A549 (cell line): ENCODE data around the gene TRIM29. TPM values are rescaled to one million over a fixed set of nuclear protein-coding genes. Genes with fewer than 3 reads are reported as not detected.

Experiments
- ATAC-seq, 2 experiments: fragments of 200-7000 bp in 1 of 2; fragments of >200 bp in 1 of 2; cut with Nextera tagmentation in 1 of 2; cut with Tn5 transposase in 1 of 2; 3 replicates each; pipeline versions ENCODE4 v1.8.0 to v1.9.1; 2018 to 2020; ENCODE audit warnings: mild to moderate bottlenecking in 1 of 2, moderate library complexity in 1 of 2
- CTCF ChIA-PET: fragments of 300-600 bp; sonication (Branson Sonifier 250); formaldehyde crosslinking; extraction: SDS; loops from one replicate; lab custom pipeline; 2021; ENCODE audit warnings: antibody characterized with exemption, inconsistent platforms; lab: Yijun Ruan, JAX
- POLR2A ChIA-PET: fragments of 350-600 bp; formaldehyde crosslinking; extraction: SDS; loops from one replicate; lab custom pipeline; 2021; ENCODE audit warnings: antibody characterized with exemption, inconsistent platforms; lab: Yijun Ruan, JAX
- DNase-seq, 2 experiments: peaks; one replicate each; pipeline versions ENCODE4 v3.0.0 to v3.0.0-alpha.2; 2011 to 2016; ENCODE audit warnings: low read depth in 1 of 2, low spot score in 1 of 2
- FAIRE-seq: peaks from 2 replicates; lab custom pipeline; 2011; peaks lifted over from hg19 to GRCh38; lab: Jason Lieb, UNC
- H3K27ac ChIP-seq, 2 experiments: fragments of >200 bp; sonication (Bioruptor Twin); formaldehyde crosslinking; 3 replicates each; pipeline ENCODE4 v1.5.1; 2016 to 2017
- H3K4me1 ChIP-seq: fragments of >200 bp; sonication (Bioruptor Twin); formaldehyde crosslinking; 3 replicates; pipeline ENCODE4 v1.6.1; 2016
- H3K4me2 ChIP-seq: fragments of >200 bp; sonication (Bioruptor Twin); formaldehyde crosslinking; 3 replicates; pipeline ENCODE4 v1.6.1; 2016
- H3K4me3 ChIP-seq: fragments of >200 bp; sonication (Bioruptor Twin); formaldehyde crosslinking; 3 replicates; pipeline ENCODE4 v1.5.1; 2016
- H3K9me3 ChIP-seq: fragments of >200 bp; sonication (Bioruptor Twin); formaldehyde crosslinking; 3 replicates; pipeline ENCODE4 v1.6.1; 2016
- BCL3 ChIP-seq: fragments of >200 bp; sonication (Bioruptor Twin); formaldehyde crosslinking; IDR thresholded peaks from 3 replicates; pipeline ENCODE4 v1.6.1; 2016
- BHLHE40 ChIP-seq: IDR thresholded peaks from 2 replicates; pipeline ENCODE4 v1.6.1; 2012; ENCODE audit warnings: low read depth, low read length, inconsistent platforms
- CHD2 ChIP-seq: fragments of 150-350 bp; IDR thresholded peaks from 2 replicates; pipeline ENCODE4 v1.6.1; 2014; ENCODE audit warnings: low read length; ENCODE audit not compliant: partially characterized antibody
- FOXS1 ChIP-seq: fragments of 250-450 bp; sonication (Bioruptor Pico); IDR thresholded peaks from 2 replicates; pipeline ENCODE4 v1.5.0; 2020; ENCODE audit warnings: mild to moderate bottlenecking, moderate library complexity
- GATA3 ChIP-seq: IDR thresholded peaks from 2 replicates; pipeline ENCODE4 v1.6.1; 2012; ENCODE audit warnings: borderline replicate concordance
- HDAC2 ChIP-seq: fragments of 200-600 bp; sonication (generic); IDR thresholded peaks from 2 replicates; pipeline ENCODE4 v1.6.1; 2016
- JUN ChIP-seq, 2 experiments: fragments of >200 bp; sonication (Bioruptor Twin); formaldehyde crosslinking; IDR thresholded peaks; 2 replicates in 1 of 2; 3 replicates in 1 of 2; pipeline ENCODE4 v1.6.1; 2016 to 2017
- KDM5A ChIP-seq: fragments of 200-600 bp; sonication (generic); IDR thresholded peaks from 2 replicates; pipeline ENCODE4 v1.6.1; 2016; ENCODE audit warnings: antibody characterized with exemption, mild to moderate bottlenecking
- MYC ChIP-seq: IDR thresholded peaks from 2 replicates; pipeline ENCODE4 v1.6.1; 2012; ENCODE audit warnings: mild to moderate bottlenecking, inconsistent platforms, low read length, improper control_type of control experiment, borderline replicate concordance
- NR3C1 ChIP-seq: fragments of >200 bp; sonication (Bioruptor Twin); formaldehyde crosslinking; IDR thresholded peaks from 3 replicates; pipeline ENCODE4 v1.6.1; 2017
- PHF8 ChIP-seq: fragments of 200-600 bp; sonication (generic); IDR thresholded peaks from 2 replicates; pipeline ENCODE4 v1.6.1; 2016; ENCODE audit warnings: low read depth, mild to moderate bottlenecking, antibody characterized with exemption, moderate library complexity, borderline replicate concordance
- RAD21 ChIP-seq, 2 experiments: fragments of >200 bp in 1 of 2; sonication (Bioruptor Twin) in 1 of 2; formaldehyde crosslinking in 1 of 2; IDR thresholded peaks in 1 of 2; conservative IDR thresholded peaks in 1 of 2; 2 replicates in 1 of 2; 3 replicates in 1 of 2; pipeline ENCODE4 v1.6.1; 2012 to 2018; ENCODE audit warnings: inconsistent platforms in 1 of 2
- RARB ChIP-seq: fragments of 250-450 bp; sonication (Bioruptor Pico); IDR thresholded peaks from 2 replicates; pipeline ENCODE4 v1.8.0; 2021; ENCODE audit warnings: mild to moderate bottlenecking, moderate library complexity
- REST ChIP-seq: fragments of 200-600 bp; sonication (generic); IDR thresholded peaks from 2 replicates; pipeline ENCODE4 v1.6.1; 2016; ENCODE audit warnings: antibody characterized with exemption, mild to moderate bottlenecking, moderate library complexity
- RNF2 ChIP-seq: fragments of 200-600 bp; sonication (generic); IDR thresholded peaks from 2 replicates; pipeline ENCODE4 v1.6.1; 2016; ENCODE audit warnings: low read depth, mild to moderate bottlenecking, antibody characterized with exemption, moderate library complexity, borderline replicate concordance
- SREBF2 ChIP-seq: fragments of 450-650 bp; IDR thresholded peaks from 2 replicates; pipeline ENCODE4 v1.6.1; 2014; ENCODE audit warnings: mild to moderate bottlenecking, moderate library complexity
- ZC3H11A ChIP-seq: fragments of 450-650 bp; IDR thresholded peaks from 2 replicates; pipeline ENCODE4 v1.6.1; 2014; ENCODE audit warnings: antibody characterized with exemption, mild to moderate bottlenecking
- ZFP36 ChIP-seq: fragments of 450-650 bp; IDR thresholded peaks from 2 replicates; pipeline ENCODE4 v1.6.1; 2014; ENCODE audit warnings: borderline replicate concordance; ENCODE audit not compliant: partially characterized antibody
- WGBS: methylation state at CpG from one replicate; pipeline ENCODE4 v1.1.6; 2017; ENCODE audit errors: missing lambda C conversion rate; 5-methylcytosine and 5-hydroxymethylcytosine counted together
- polyA plus RNA-seq, 4 experiments: library from polyadenylated mRNA; depleted of rRNA in 3 of 4; stranded (reverse); fragments of >200 nt; fragmentation: RNase III in 1 of 4; extraction: RNeasy Plus Mini Kit Qiagen cat#74134 plus additional on column Dnase treatment in 1 of 4; gene quantifications; 2 replicates in 3 of 4; 3 replicates in 1 of 4; pipeline ENCODE4 v1.2.3, GENCODE V29; 2011 to 2017

The TRIM29 gene
- polyA plus RNA-seq, 2 of the 4 experiments (the other 2 are of a cell fraction): 2.7 to 3.6 TPM

GRCh38 chr11:120134106-120134930, 3.6 kb downstream of the TRIM29 start:
- 42% methylated on average over 9 of the region's 14 CpGs for WGBS
- ATAC-seq (no peak), FAIRE-seq (no peak), DNase-seq (no peak)
- TF ChIP-seq HDAC2: no peak
- no peak for TF ChIP-seq JUN (IDR thresholded peaks at IDR 0.05)
- no peak for TF ChIP-seq SREBF2
- no peak for TF ChIP-seq KDM5A
- no peak for TF ChIP-seq BHLHE40
- no peak for TF ChIP-seq BCL3
- no peak for TF ChIP-seq RAD21 (conservative IDR thresholded peaks at IDR 0.05 in 1 of 2, IDR thresholded peaks at IDR 0.05 in 1 of 2)
- no peak for TF ChIP-seq MYC
- TF ChIP-seq PHF8: no peak
- no peak for TF ChIP-seq RNF2
- TF ChIP-seq RARB (CRISPR knock-in tag): no peak
- TF ChIP-seq REST: no peak
- TF ChIP-seq ZC3H11A: no peak
- TF ChIP-seq ZFP36: no peak
- no peak for TF ChIP-seq FOXS1 (CRISPR knock-in tag)
- POLR2A ChIA-PET: no interaction called here
- H3K4me3 ChIP-seq: no peak overlapping the region
- no peak overlapping the region for H3K27ac ChIP-seq
- H3K4me1 ChIP-seq: peaks cover 2% of the 10 kb centered on the region; the same call in 2 of the 3 replicates
- H3K9me3 ChIP-seq: no peaks in the 10 kb centered on the region
- CTCF ChIA-PET: interaction anchor here (0.8 to 1.2 kb wide), 3 partner anchors 34 to 183 kb away, joined by 3 read pairs; no protein-coding TSS in a partner anchor
- no peak overlapping the region for H3K4me2 ChIP-seq

GRCh38 chr11:120133216-120134105, 4.5 kb downstream of the TRIM29 start:
- no peak overlapping the region for H3K4me2 ChIP-seq
- H3K4me1 ChIP-seq: peaks cover 11% of the 10 kb centered on the region
- POLR2A ChIA-PET: no interaction called here
- ATAC-seq (no peak), DNase-seq (no peak), FAIRE-seq (no peak)
- H3K4me3 ChIP-seq: no peak overlapping the region
- CTCF ChIA-PET: interaction anchor here (0.8 to 1.0 kb wide), 2 partner anchors 35 to 184 kb away, joined by 3 read pairs; no protein-coding TSS in a partner anchor
- no peak overlapping the region for H3K27ac ChIP-seq
- H3K9me3 ChIP-seq: no peaks in the 10 kb centered on the region
- 49% methylated on average over 7 of the region's 11 CpGs for WGBS
- TF ChIP-seq GATA3 (no peak), NR3C1 (no peak), CHD2 (no peak), PHF8 (no peak)
- TF ChIP-seq, all 56 proteins: peak for 0
